Epithelial cell of esophagus (primary cell): ENCODE measurements around the gene FBXW2.
A peak's percentile ranks its signal among the peaks of the same experiment; 100 is the strongest.

Source experiments
- DNase-seq: peaks from one replicate; pipeline ENCODE4 v3.0.0; 2010; ENCODE audit warnings: low read depth
- H3K4me3 ChIP-seq: 2 replicates; pipeline ENCODE4 v1.5.1; 2011; ENCODE audit warnings: mild to moderate bottlenecking, low read length, control low read depth
- TF ChIP-seq, protein P1 (sequence below): IDR thresholded peaks from 2 replicates; pipeline ENCODE4 v1.5.1; 2011; ENCODE audit warnings: low read depth, mild to moderate bottlenecking, low read length, control low read depth, inconsistent platforms; ENCODE audit not compliant: insufficient read depth; ENCODE audit errors: missing control alignments

The FBXW2 gene, protein sequence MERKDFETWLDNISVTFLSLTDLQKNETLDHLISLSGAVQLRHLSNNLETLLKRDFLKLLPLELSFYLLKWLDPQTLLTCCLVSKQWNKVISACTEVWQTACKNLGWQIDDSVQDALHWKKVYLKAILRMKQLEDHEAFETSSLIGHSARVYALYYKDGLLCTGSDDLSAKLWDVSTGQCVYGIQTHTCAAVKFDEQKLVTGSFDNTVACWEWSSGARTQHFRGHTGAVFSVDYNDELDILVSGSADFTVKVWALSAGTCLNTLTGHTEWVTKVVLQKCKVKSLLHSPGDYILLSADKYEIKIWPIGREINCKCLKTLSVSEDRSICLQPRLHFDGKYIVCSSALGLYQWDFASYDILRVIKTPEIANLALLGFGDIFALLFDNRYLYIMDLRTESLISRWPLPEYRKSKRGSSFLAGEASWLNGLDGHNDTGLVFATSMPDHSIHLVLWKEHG

DNA sequence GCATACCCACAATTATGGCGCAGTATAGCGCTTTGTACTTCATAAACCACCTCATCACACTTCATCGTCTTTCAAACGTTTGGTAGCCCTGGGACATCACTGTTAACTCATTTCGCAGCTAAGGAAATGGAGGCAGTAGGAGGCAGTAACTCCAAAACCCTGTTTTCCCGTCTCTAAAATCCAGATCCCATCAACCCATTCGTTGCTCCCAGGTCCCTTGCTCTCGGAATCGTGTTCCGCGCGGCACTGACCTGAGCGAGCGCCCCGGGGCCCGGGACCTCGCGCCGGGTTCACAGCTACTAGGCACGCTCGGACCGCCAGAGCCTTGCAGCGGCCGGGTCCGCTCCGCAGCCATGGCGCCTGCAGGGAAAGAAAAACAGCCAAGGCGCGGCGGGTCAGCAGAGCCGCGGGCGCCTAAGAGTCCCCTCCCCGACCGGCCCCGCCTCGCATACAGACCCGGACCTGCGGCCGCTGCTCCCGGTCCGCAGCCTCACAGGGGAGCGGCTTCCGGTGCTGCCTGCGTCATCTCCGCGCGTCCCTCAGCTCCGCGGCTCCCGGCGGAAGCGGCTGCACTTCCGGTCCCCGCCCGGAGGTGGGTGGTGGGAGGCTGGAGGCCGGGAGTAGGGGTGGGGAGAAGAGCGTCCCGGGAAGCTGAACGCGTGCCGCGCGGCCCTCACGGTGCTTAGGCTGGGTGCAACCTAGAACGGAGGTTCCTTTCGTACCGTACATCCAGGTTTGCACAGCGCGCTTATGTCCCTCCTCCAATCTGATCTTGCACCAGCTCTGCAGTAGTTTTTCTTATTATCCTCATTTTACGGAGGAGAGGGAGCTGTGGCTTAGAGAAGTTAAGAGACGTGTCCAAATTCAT, at the start of gene FBXW2:
Gene FBXW2 (minus strand): TSS at position 519 of the 868 bp plus-strand sequence. CDS start 5,158 bp downstream, outside the sequence.
- H3K4me3 ChIP-seq: peak within 1 kb of the TSS; percentile 91
- TF ChIP-seq, protein P1, sequence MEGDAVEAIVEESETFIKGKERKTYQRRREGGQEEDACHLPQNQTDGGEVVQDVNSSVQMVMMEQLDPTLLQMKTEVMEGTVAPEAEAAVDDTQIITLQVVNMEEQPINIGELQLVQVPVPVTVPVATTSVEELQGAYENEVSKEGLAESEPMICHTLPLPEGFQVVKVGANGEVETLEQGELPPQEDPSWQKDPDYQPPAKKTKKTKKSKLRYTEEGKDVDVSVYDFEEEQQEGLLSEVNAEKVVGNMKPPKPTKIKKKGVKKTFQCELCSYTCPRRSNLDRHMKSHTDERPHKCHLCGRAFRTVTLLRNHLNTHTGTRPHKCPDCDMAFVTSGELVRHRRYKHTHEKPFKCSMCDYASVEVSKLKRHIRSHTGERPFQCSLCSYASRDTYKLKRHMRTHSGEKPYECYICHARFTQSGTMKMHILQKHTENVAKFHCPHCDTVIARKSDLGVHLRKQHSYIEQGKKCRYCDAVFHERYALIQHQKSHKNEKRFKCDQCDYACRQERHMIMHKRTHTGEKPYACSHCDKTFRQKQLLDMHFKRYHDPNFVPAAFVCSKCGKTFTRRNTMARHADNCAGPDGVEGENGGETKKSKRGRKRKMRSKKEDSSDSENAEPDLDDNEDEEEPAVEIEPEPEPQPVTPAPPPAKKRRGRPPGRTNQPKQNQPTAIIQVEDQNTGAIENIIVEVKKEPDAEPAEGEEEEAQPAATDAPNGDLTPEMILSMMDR: no peak
- peak; percentile 94 for DNase-seq

- DNase-seq: peak; percentile 46
- TF ChIP-seq, protein P1: no peak
- peak overlapping the region; percentile 100 for H3K4me3 ChIP-seq
Observed at GRCh38 chr9:120841930-120842684, 48.9 kb upstream of the FBXW2 start.

DNA sequence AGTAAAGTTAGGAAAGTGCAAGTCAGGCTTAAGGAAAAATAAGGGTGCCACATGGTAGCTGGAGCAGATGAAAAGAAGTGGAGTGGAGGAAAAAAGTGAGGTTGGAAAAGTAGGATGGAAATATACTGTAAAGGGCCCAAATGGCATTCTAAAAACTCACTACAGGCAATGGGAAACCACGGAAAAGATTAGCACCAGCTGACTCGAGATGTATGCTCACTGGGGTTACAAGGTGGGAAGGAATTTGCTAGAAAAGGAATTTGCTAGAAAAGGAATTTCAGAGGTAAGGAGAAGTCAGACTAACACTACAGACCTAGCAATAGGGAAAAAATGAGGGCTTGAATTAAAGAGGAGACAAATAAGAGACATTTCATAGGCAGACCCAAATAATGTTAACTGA, 45.9 kb upstream of the FBXW2 start:
- TF ChIP-seq, protein P1: no peak
- no peak overlapping the region for H3K4me3 ChIP-seq
- no peak for DNase-seq

GRCh38 chr9:120837921-120838320, 44.7 kb upstream of the FBXW2 start:
- TF ChIP-seq, protein P1: no peak
- DNase-seq: no peak
- H3K4me3 ChIP-seq: no peak overlapping the region

- no peak for DNase-seq
- TF ChIP-seq, protein P1: no peak
- no peak overlapping the region for H3K4me3 ChIP-seq
Observed at GRCh38 chr9:120833325-120833724, 40.1 kb upstream of the FBXW2 start.

DNA sequence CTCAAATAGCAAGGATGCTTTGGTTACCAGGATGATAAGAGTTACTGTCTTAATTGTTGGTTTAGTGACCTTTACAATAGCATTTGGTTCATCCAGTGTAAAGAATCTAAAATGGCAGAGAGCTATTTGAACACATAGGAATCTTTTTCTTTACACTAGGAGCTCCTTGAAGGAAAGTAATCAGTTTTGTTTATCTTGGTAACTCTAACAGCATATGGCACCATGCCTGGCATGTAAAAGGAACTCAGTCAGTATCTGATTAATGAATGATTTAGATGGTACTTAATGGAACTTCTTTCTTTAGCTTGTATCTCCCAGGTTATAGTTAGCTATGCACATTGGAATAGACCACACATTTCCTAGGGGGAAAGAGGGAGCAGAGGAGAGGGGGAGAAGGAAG, 39.6 kb upstream of the FBXW2 start:
- no peak for DNase-seq
- TF ChIP-seq, protein P1: no peak
- no peak overlapping the region for H3K4me3 ChIP-seq
